Endothelial cell of umbilical vein (primary cell): Measurements from ENCODE around the gene SUPT3H.

Source experiments
- CTCF ChIP-seq, 2 donors: IDR thresholded peaks; 1 replicate in 1 of 2; 2 replicates in 1 of 2; pipeline ENCODE4 v1.5.1; 2011; ENCODE audit warnings: low read length in 2 of 2, mild to moderate bottlenecking in 2 of 2, moderate library complexity in 2 of 2, control low read depth in 1 of 2, inconsistent platforms in 1 of 2, low read depth in 1 of 2; ENCODE audit not compliant: insufficient read depth in 1 of 2; ENCODE audit errors: extremely low read depth in 1 of 2
- EZH2 ChIP-seq: IDR thresholded peaks from 2 replicates; pipeline ENCODE4 v1.6.1; 2012; ENCODE audit warnings: borderline replicate concordance, low read depth, mild to moderate bottlenecking, moderate library complexity, low read length, inconsistent platforms; ENCODE audit not compliant: severe bottlenecking
- GATA2 ChIP-seq: IDR thresholded peaks from 2 replicates; pipeline ENCODE4 v1.7.0; 2011; ENCODE audit warnings: low read depth, mild to moderate bottlenecking, moderate library complexity, mixed read lengths, low read length; ENCODE audit not compliant: insufficient read length, insufficient read depth
- JUN ChIP-seq: IDR thresholded peaks from 2 replicates; pipeline ENCODE4 v1.6.1; 2011; ENCODE audit warnings: borderline replicate concordance, low read depth; ENCODE audit not compliant: insufficient read length, insufficient read depth
- MAX ChIP-seq: IDR thresholded peaks from 2 replicates; pipeline ENCODE4 v1.6.1; 2011; ENCODE audit not compliant: insufficient read depth, insufficient read length
- POLR2A ChIP-seq: IDR thresholded peaks from 2 replicates; pipeline ENCODE4 v1.6.1; 2012; ENCODE audit warnings: low read depth, mild to moderate bottlenecking, control low read depth, low read length
- POLR2AphosphoS5 ChIP-seq: IDR thresholded peaks from 2 replicates; pipeline ENCODE4 v1.6.1; 2012; ENCODE audit warnings: low read depth, mild to moderate bottlenecking, control low read depth, low read length, moderate library complexity; ENCODE audit not compliant: insufficient read depth

GRCh38 chr6:45006893-45007292 is 370.8 kb downstream of the SUPT3H start:
- TF ChIP-seq EZH2 = no peak
- TF ChIP-seq CTCF (IDR thresholded peaks at IDR 0.05; ENCODE audit: extremely low read depth in 1 of 2, insufficient read depth in 1 of 2, low read depth in 1 of 2, low read length in 2 of 2) = no peak
- no peak for TF ChIP-seq GATA2
- TF ChIP-seq POLR2A = no peak
- no peak for TF ChIP-seq POLR2AphosphoS5
- TF ChIP-seq MAX = no peak
- TF ChIP-seq JUN = no peak
